HG03066 (cell line): Measurements from ENCODE around the gene PTGES2.
"Not testable (repeated sequence)": the region's sequence is repeated elsewhere in the genome, so short reads cannot be mapped to it uniquely, and the experiment has no call there.

Experiments
- ATAC-seq: cut with Tn5 transposase; IDR thresholded peaks from one replicate; pipeline ENCODE4 v1.9.1; 2021; ENCODE audit warnings: low read depth; ENCODE audit not compliant: unreplicated experiment

PTGES2 gene

GRCh38 chr9:128092199-128092977, 35.1 kb downstream of the PTGES2 start:
- no peak for ATAC-seq

DNA sequence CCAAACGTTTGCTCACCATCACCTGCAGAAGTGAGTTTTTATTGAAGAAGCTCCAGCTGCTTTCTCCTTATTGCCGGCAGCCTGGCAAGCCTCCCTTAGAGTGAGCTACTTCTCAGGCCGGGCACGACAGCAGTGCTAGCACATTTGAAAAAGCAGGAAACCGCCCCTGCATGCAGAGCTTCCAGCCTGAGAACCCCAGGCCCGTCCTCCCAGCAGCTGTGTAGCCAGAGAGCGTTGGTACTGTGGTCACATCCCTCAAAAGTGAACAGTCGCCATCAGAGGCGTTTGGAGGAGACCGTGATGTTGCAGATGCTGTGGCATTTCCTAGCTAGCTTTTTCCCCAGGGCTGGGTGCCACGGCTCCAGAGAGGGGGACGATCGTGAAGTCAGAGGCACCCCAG, 36.0 kb downstream of the PTGES2 start:
- ATAC-seq: no peak

DNA sequence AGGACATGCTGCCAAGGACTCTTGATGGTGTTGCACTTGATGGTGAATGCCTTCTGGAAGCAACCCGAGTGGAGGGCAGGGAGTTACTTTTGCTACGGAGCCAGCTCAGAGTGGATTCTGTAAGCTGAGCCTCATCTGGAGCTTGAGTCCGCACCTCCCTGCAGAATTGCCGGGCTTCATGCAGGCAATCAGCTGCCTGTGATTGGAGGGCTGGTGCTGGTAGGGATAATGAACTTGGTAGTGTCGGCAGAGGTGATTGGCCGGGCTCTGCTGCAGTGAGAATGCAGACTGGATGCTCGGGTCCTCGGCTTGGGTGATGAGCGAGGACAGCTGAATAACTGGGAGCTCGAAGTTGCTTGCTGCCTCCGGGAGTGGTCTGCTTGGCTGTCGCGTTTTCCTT, 36.4 kb downstream of the PTGES2 start:
- no peak for ATAC-seq

- ATAC-seq: no peak
Measured at GRCh38 chr9:128089299-128089698, 38.2 kb downstream of the PTGES2 start.

GRCh38 chr9:128088253-128088945, 39.1 kb downstream of the PTGES2 start:
- no peak for ATAC-seq

DNA sequence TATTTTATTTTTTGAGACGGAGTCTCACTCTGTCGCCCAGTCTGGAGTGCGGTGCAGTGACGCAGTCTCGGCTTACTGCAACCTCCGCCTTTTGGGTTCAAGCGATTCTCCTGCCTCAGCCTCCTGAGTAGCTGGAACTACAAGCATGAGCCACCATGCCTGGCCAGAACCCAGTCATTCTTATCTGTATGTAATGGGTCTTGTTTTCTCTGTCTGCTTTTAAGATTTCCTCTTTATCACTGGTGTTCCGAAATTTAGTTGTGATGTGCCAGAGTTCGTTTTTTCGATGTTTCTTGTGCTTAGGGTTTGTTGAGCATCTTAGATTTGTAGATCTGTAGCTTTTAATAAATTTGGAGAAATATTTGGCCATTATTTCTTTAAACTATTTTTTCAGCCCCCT, 40.3 kb downstream of the PTGES2 start:
- ATAC-seq: no peak

DNA sequence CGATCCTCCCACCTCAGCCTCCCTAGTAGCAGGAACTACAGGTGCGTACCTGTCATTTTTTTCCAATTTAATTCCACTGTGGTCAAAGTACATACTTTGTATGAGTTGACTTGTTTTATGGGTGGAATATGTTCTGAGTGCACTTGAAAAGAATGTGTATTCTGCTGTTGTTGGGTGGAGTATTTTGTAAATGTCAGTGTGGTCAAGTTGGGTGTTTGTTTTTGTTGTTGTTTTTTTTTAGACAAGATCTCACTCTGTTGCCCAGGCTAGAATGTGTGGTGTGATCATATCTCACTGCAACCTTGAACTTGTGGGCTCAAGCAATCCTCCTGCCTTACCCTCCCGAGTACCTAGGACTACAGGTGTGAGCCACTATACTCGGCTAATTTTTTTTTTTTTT, 41.6 kb downstream of the PTGES2 start:
- ATAC-seq: no peak

GRCh38 chr9:128084746-128085145, 42.8 kb downstream of the PTGES2 start:
- ATAC-seq: no peak

- no peak for ATAC-seq
Measured at GRCh38 chr9:128082151-128082550, 45.4 kb downstream of the PTGES2 start.

GRCh38 chr9:128081056-128081455, 46.5 kb downstream of the PTGES2 start:
- no peak for ATAC-seq

DNA sequence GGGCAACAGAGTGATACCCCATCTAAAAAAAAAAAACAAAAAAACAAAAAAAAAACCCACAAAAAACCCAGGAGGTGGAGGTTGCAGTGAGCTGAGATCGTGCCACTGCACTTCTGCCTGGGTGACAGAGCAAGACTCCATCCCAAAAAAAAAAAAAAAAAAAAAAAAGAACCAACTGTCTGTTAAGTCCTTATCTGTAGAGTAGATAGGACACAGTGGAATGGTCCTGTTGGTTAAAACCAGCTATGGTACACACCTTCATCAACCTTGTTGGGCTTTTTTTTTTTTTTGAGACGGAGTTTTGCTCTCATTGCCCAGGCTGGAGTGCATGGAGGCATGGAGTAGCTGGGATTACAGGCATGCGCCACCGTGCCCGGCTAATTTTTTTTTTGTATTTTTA, 47.3 kb downstream of the PTGES2 start:
- no peak for ATAC-seq

- ATAC-seq: no peak
Measured at GRCh38 chr9:128078504-128079434, 48.8 kb downstream of the PTGES2 start.

DNA sequence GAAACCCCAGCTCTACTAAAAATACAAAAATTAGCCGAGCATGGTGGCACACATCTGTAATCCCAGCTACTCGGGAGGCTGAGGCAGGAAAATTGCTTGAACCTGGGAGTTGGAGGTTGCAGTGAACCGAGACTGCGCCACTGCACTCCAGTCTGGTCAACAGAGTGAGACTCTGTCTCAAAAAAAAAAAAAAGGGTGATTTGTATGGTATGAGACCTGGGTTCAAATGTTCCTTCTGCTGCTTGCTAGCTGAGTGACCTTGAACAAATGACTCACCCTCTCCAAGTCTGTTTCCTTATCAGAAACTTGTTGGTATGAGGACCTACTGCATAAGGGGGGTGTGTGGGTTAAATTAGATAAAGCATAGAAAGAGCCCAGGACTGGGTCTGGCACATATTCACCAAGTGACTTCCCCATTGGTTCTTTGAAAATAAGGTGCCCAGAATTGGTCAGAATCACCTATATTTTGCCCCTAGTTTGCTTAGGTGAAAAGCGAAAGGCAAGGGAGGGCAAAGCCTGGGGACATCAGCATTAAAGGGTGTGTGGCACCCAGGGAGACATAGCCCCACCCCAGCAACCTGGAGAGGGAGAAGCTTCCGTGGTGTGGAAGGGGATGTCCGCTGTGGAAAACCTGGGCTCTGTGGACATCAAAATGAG, 49.6 kb downstream of the PTGES2 start:
- ATAC-seq: no peak

DNA sequence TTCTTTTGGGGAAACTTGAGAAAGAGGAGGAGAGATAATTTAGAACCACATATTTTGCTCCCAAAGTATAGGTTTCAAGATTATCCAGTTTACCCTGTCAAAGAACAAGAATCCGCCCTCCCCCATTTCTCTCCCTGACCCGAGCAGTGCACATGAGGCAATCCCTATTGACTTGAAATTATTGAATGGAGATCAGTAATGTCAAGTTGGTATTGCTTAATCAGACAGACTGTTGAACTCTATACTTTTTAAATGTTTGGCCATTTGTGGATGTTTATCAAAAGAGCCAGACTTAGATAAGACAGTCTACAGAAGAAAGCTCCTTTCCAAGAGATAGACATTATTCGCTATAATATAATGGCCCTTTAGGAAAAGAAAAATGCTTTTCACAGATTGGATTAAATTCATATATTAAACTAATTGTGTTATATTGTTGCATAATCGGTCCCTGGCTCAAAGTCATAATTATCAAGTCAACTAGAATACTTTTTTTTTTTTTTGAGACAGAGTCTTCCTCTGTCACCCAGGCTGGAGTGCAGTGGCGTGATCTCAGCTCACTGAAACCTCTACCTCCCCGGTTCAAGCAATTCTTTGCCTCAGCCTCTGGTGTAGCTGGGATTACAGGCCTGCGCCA, 54.2 kb downstream of the PTGES2 start:
- no peak for ATAC-seq

DNA sequence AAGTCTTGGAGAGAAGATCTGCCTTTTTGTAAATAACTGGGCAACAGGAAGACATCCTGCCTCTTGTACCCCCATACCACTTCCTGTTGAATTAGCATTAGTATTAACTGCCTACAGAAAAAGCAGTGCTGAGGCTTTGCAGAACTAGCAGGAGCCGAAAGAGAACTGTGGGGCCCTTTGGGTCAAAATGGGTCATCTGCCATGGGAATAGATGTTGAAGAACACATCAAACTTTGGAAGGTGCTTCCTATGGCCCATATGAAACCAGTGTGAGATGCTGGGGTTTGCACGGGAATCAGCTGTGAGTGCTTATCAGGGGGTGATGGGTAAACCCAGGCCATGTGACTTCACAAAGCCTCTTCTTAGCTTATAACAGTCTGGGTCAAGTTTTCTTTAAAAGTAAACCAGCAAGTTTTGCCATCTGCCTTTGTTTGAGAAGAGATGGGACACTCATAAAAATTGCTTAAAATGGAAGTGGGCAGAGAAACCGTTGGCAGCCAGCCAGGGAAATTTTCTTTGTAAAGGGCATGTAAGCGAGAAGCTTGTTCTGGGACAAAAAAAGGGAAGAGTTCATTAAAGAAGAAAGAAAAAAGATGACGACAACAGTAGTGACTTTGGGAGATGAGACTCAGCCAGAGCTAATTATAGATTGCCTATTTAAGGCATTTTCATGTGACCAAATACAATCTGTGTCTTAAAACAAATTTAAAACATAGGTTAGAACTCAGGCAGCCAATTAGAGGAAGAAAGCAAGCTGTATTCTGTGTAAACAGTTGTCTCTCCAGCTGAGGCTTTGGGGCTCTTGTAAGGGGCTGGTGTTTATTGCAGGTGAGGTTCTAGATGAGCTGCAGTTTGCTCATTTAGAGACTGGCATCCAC, 55.1 kb downstream of the PTGES2 start:
- no peak for ATAC-seq

- ATAC-seq: not testable (repeated sequence)
Measured at GRCh38 chr9:128071475-128071874, 56.1 kb downstream of the PTGES2 start.

- ATAC-seq: no peak
Measured at GRCh38 chr9:128070874-128071273, 56.7 kb downstream of the PTGES2 start.
